ENCODE results near the gene LCTL.
"Not testable (repeated sequence)": the region's sequence is repeated elsewhere in the genome, so short reads cannot be mapped to it uniquely, and the experiment has no call there.

The LCTL gene

DNA sequence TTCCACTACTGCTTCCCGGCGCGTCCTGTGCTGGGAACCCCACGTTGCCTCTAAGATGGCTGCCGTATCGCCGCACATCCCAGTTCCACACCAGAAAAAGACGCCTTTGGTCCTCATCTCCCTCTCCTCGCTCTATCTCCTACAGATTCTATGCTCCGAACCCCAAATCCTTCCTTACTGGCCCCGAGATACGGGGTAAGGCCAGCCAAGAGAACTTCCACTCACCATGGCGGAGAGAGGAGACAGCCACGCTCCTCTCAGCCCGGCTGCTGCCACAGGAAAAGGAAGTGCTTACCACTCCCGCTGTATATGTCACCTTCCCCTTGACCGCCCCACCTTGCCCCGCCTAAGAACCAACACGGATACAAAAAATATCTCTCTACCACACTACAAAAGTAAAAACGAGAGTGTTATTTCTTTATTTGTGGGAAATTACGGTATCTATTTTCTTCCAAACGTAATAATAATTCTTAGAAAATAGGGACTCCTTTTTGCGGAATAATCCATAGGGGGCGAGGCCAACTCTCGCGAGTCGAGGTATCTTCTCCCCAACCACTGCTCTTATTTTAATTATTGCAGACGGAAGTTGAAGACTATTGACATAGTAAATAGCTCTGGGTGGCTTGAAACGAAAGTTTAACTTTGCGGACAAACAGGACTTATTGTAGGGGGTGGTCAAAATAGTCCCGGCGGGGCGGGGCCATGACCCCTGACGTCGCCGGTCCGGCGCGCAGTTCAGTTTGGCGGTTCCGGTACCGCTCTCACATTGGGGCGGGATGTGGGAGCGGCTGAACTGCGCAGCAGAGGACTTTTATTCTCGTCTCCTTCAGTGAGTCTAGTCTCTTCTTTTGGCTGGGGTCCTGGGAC, 61.0 kb downstream of the LCTL start, which contains the start of the genes RPL4 and ZWILCH:
TSS of gene RPL4 (minus strand) at position 293 of the 867 bp plus-strand sequence. CDS start at position 228, 65 bp downstream.
TSS of gene ZWILCH (plus strand) at position 764 of the 867 bp plus-strand sequence. CDS start at position 777, 13 bp downstream.
- H2BK5ac ChIP-seq (ENCODE audit: low read depth, low read length, poor library complexity, severe bottlenecking), result peak within 1 kb of the TSS; percentile 15
- H4K91ac ChIP-seq (ENCODE audit: low read length), result no peak within 1 kb of the TSS
- no peak within 1 kb of the TSS for H2BK12ac ChIP-seq (ENCODE audit: low read length in 2 of 2)
- peak within 1 kb of the TSS; percentile 75 to 93 for H3K4me3 ChIP-seq (ENCODE audit: insufficient read depth in 1 of 2, low read depth in 1 of 2, low read length in 2 of 2)
- peak within 1 kb of the TSS; percentile 97 for H3K9ac ChIP-seq (ENCODE audit: low read length)
- peaks cover 3% of the 10 kb centered on the region for H3K4me1 ChIP-seq (ENCODE audit: control insufficient read depth, insufficient read depth, low read depth, low read length)
- no peaks in the 10 kb centered on the region for H3K9me3 ChIP-seq (ENCODE audit: control insufficient read depth, low read length)
- H2BK120ac ChIP-seq (ENCODE audit: low read depth, low read length), result peak within 1 kb of the TSS; percentile 29
- peak within 1 kb of the TSS; percentile 85 for H3K27ac ChIP-seq (ENCODE audit: low read length, poor library complexity, severe bottlenecking)
- H3K27me3 ChIP-seq (ENCODE audit: control insufficient read depth in 1 of 2, insufficient read depth in 1 of 2, low read length in 2 of 2), result no peaks in the 10 kb centered on the region
- no peaks in the 10 kb centered on the region for H3K79me1 ChIP-seq (replicated peaks; ENCODE audit: low read length, poor library complexity, severe bottlenecking)
- H2AFZ ChIP-seq (ENCODE audit: low read depth, low read length), result peak within 1 kb of the TSS; percentile 2
- H3K14ac ChIP-seq (ENCODE audit: low read length in 2 of 2), result peak within 1 kb of the TSS; percentile 23 to 86
- DNase-seq, result peak; percentile 96
- under 1% methylated on average over 39 of the region's 46 CpGs for WGBS
- peak within 1 kb of the TSS; percentile 26 for H2BK15ac ChIP-seq (ENCODE audit: low read depth, poor library complexity, severe bottlenecking)
- peak within 1 kb of the TSS; percentile 81 to 92 for H3K18ac ChIP-seq (ENCODE audit: low read depth in 1 of 2, low read length in 2 of 2)
- H2AK5ac ChIP-seq (ENCODE audit: low read length, severe bottlenecking), result peak within 1 kb of the TSS; percentile 69
- H4K8ac ChIP-seq (ENCODE audit: low read length), result peak within 1 kb of the TSS; percentile 70
- no peak within 1 kb of the TSS for H3K23ac ChIP-seq (ENCODE audit: low read length in 2 of 2)
- H3K4me2 ChIP-seq (ENCODE audit: low read length, poor library complexity, severe bottlenecking), result peak within 1 kb of the TSS; percentile 89
- H3K36me3 ChIP-seq (ENCODE audit: control insufficient read depth in 1 of 2, insufficient read depth in 2 of 2, low read depth in 1 of 2, low read length in 2 of 2), result peaks cover 9 to 40% of the 10 kb centered on the region in 2 experiments
- H3K4ac ChIP-seq (ENCODE audit: low read depth in 1 of 2, low read length in 2 of 2), result peak within 1 kb of the TSS in 1 of 2 experiments; percentile 86

DNA sequence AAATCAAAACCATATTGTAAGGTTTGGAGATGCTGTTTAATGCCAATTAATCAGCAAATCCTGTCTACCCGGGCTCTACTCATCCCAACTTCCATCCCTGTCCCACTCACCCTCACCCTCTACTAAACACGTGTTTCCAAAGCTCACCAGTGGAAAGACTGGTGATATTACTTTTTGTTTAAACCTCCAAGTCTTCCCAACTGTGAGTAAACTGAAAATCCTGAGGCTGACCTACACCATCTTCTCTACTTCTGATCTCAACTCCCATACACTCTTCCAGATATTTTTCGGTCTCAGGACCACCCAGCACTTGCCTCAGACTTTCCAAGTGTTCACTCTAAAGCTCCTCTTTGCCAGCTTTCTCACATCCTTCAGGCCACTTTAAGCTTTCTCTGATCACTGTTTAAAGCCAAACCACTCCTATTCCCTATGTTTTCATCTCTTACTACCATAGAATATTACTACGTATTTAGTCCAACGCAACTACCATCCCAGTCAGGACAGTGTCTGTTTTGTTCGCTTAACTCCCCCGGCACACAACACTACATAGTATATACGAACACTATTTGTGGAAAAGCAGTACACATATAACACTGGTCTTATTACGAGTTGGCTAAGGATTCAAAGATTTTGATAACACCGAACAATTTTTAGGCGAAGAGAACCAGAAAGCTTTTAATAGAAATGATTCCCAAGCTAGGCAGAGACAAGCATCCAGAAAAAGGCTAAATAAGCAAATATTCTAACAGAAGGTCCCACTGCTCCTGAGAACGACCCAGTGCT, 61.8 kb downstream of the LCTL start:
- Histone ChIP-seq H3K23ac (ENCODE audit: low read length in 2 of 2) (no peak overlapping the region), H3K14ac (ENCODE audit: low read length in 2 of 2) (peak overlapping the region; percentile 23 to 86), H4K8ac (ENCODE audit: low read length) (no peak overlapping the region), H2AK5ac (ENCODE audit: low read length, severe bottlenecking) (peak overlapping the region; percentile 69), H3K4me1 (ENCODE audit: control insufficient read depth, insufficient read depth, low read depth, low read length) (peaks cover 3% of the 10 kb centered on the region), H4K91ac (ENCODE audit: low read length) (no peak overlapping the region), H3K9ac (ENCODE audit: low read length) (peak overlapping the region; percentile 97), H3K27me3 (ENCODE audit: control insufficient read depth in 1 of 2, insufficient read depth in 1 of 2, low read length in 2 of 2) (no peaks in the 10 kb centered on the region), H3K27ac (ENCODE audit: low read length, poor library complexity, severe bottlenecking) (peak overlapping the region; percentile 85), H3K79me1 (replicated peaks; ENCODE audit: low read length, poor library complexity, severe bottlenecking) (no peaks in the 10 kb centered on the region), H3K9me3 (ENCODE audit: control insufficient read depth, low read length) (no peaks in the 10 kb centered on the region), H2AFZ (ENCODE audit: low read depth, low read length) (no peak overlapping the region), H3K4me3 (ENCODE audit: insufficient read depth in 1 of 2, low read depth in 1 of 2, low read length in 2 of 2) (peak overlapping the region; percentile 75 to 93), H2BK12ac (ENCODE audit: low read length in 2 of 2) (no peak overlapping the region), H3K18ac (ENCODE audit: low read depth in 1 of 2, low read length in 2 of 2) (peak overlapping the region; percentile 81 to 92), H3K4ac (ENCODE audit: low read depth in 1 of 2, low read length in 2 of 2) (peak overlapping the region in 1 of 2 experiments; percentile 86), H2BK5ac (ENCODE audit: low read depth, low read length, poor library complexity, severe bottlenecking) (no peak overlapping the region), H2BK15ac (ENCODE audit: low read depth, poor library complexity, severe bottlenecking) (no peak overlapping the region), H3K36me3 (ENCODE audit: control insufficient read depth in 1 of 2, insufficient read depth in 2 of 2, low read depth in 1 of 2, low read length in 2 of 2) (peaks cover 15 to 44% of the 10 kb centered on the region in 2 experiments), H3K4me2 (ENCODE audit: low read length, poor library complexity, severe bottlenecking) (peak overlapping the region; percentile 89), H2BK120ac (ENCODE audit: low read depth, low read length) (no peak overlapping the region)
- DNase-seq, result peak; percentile 6
- 1% methylated on average over 11 of the region's 12 CpGs for WGBS

DNA sequence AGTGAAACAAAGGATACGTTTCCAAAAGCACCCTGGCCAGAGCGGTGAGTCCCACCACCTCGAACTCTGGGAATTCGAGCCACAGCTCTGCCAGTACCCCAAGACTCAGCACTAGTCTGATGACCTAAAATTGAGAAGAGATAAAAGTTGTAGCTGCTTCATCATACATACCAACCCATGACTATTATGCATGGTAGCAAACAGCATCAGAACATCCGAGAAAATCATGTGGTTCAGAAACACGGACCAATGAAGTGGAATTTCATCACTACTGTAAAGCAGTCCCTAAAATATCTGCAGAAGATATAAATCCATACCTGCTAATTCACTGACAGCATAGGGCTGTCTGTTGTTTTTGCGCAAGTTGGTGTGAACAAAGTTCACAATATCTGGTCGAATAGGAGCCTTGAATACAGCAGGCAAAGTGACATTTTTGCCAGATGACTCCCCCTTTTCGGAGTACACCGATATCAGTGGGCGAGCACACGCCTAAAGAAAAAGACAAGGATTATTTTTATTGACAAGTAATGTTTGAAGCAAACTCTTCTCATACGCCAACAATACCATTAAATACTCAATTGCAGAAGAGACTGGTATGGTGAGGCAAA, 62.7 kb downstream of the LCTL start:
- Histone ChIP-seq H3K4me2 (ENCODE audit: low read length, poor library complexity, severe bottlenecking) (peak overlapping the region; percentile 89), H3K9ac (ENCODE audit: low read length) (peak overlapping the region; percentile 97), H3K36me3 (ENCODE audit: control insufficient read depth in 1 of 2, insufficient read depth in 2 of 2, low read depth in 1 of 2, low read length in 2 of 2) (peaks cover 20 to 52% of the 10 kb centered on the region in 2 experiments), H3K4me3 (ENCODE audit: insufficient read depth in 1 of 2, low read depth in 1 of 2, low read length in 2 of 2) (peak overlapping the region in 1 of 2 experiments; percentile 93)
- H2BK5ac ChIP-seq (ENCODE audit: low read depth, low read length, poor library complexity, severe bottlenecking); H3K4me1 ChIP-seq (ENCODE audit: control insufficient read depth, insufficient read depth, low read depth, low read length); H3K27ac ChIP-seq (ENCODE audit: low read length, poor library complexity, severe bottlenecking); H4K8ac ChIP-seq (ENCODE audit: low read length); H3K27me3 ChIP-seq (ENCODE audit: control insufficient read depth in 1 of 2, insufficient read depth in 1 of 2, low read length in 2 of 2); H2AK5ac ChIP-seq (ENCODE audit: low read length, severe bottlenecking); H3K79me1 ChIP-seq (replicated peaks; ENCODE audit: low read length, poor library complexity, severe bottlenecking); H3K14ac ChIP-seq (ENCODE audit: low read length in 2 of 2); H2BK15ac ChIP-seq (ENCODE audit: low read depth, poor library complexity, severe bottlenecking); H3K9me3 ChIP-seq (ENCODE audit: control insufficient read depth, low read length); H2BK120ac ChIP-seq (ENCODE audit: low read depth, low read length); H2AFZ ChIP-seq (ENCODE audit: low read depth, low read length); H3K4ac ChIP-seq (ENCODE audit: low read depth in 1 of 2, low read length in 2 of 2); H4K91ac ChIP-seq (ENCODE audit: low read length); H3K23ac ChIP-seq (ENCODE audit: low read length in 2 of 2); H2BK12ac ChIP-seq (ENCODE audit: low read length in 2 of 2); H3K18ac ChIP-seq (ENCODE audit: low read depth in 1 of 2, low read length in 2 of 2): not testable (repeated sequence)
- 67% methylated on average over 9 of the region's 13 CpGs for WGBS
- peak; percentile 25 for DNase-seq

All from mesenchymal stem cell (in vitro differentiated cells and primary cell).